Stimulated activated CD4-positive, alpha-beta T cell treated with anti-CD3 and anti-CD28 coated beads, Interleukin-15, amount 100 ng/mL, for 24 hours (primary cell): ENCODE measurements around the gene VPS13D.
A peak's percentile ranks its signal among the peaks of the same experiment; 100 is the strongest.

ENCODE experiments used
- DNase-seq: peaks from one replicate; pipeline ENCODE4 v3.0.0-alpha.2; 2020

Gene VPS13D

GRCh38 chr1:12475101-12475500, 245.3 kb downstream of the VPS13D start:
- DNase-seq = no peak

GRCh38 chr1:12475530-12475934, 245.7 kb downstream of the VPS13D start:
- no peak for DNase-seq

GRCh38 chr1:12475947-12476346, 246.1 kb downstream of the VPS13D start:
- no peak for DNase-seq

- no peak for DNase-seq
Observed at GRCh38 chr1:12477314-12477713, 247.5 kb downstream of the VPS13D start.

GRCh38 chr1:12477936-12478611, 248.2 kb downstream of the VPS13D start:
- DNase-seq = peak; percentile 39

- peak; percentile 31 for DNase-seq
Observed at GRCh38 chr1:12478612-12478985, 248.8 kb downstream of the VPS13D start.

GRCh38 chr1:12479311-12479710, 249.5 kb downstream of the VPS13D start:
- DNase-seq = no peak

GRCh38 chr1:12480041-12480440, 250.2 kb downstream of the VPS13D start:
- no peak for DNase-seq

- DNase-seq = peak; percentile 36
Observed at GRCh38 chr1:12480748-12481362, 251.0 kb downstream of the VPS13D start.

- DNase-seq = no peak
Observed at GRCh38 chr1:12481928-12482327, 252.1 kb downstream of the VPS13D start.

- no peak for DNase-seq
Observed at GRCh38 chr1:12482988-12483387, 253.2 kb downstream of the VPS13D start.

- no peak for DNase-seq
Observed at GRCh38 chr1:12485231-12486058, 255.6 kb downstream of the VPS13D start.

GRCh38 chr1:12486059-12486341, 256.2 kb downstream of the VPS13D start:
- no peak for DNase-seq

GRCh38 chr1:12486401-12487005, 256.7 kb downstream of the VPS13D start:
- no peak for DNase-seq

GRCh38 chr1:12487520-12487919, 257.7 kb downstream of the VPS13D start:
- DNase-seq = no peak

- no peak for DNase-seq
Observed at GRCh38 chr1:12488666-12489354, 259.0 kb downstream of the VPS13D start.

- DNase-seq = no peak
Observed at GRCh38 chr1:12490532-12491142, 260.8 kb downstream of the VPS13D start.

- DNase-seq = no peak
Observed at GRCh38 chr1:12491656-12492055, 261.8 kb downstream of the VPS13D start.

- no peak for DNase-seq
Observed at GRCh38 chr1:12495725-12496124, 265.9 kb downstream of the VPS13D start.

GRCh38 chr1:12496154-12496961, 266.5 kb downstream of the VPS13D start:
- DNase-seq = no peak

- no peak for DNase-seq
Observed at GRCh38 chr1:12499539-12500240, 269.9 kb downstream of the VPS13D start.
